Astrocyte (in vitro differentiated cells and primary cell): ENCODE data around the gene ARR3. TPM values are rescaled to one million over a fixed set of nuclear protein-coding genes. Genes with fewer than 3 reads are reported as not detected.
A peak's percentile ranks its signal among the peaks of the same experiment; 100 is the strongest.

Experiments used
- DNase-seq: peaks from one replicate; pipeline ENCODE4 v3.0.0-alpha.2; 2010; ENCODE audit warnings: low read depth
- FAIRE-seq: peaks from 2 replicates; lab custom pipeline; 2011; peaks lifted over from hg19 to GRCh38; lab: Jason Lieb, UNC
- H2AFZ ChIP-seq: 2 replicates; pipeline ENCODE4 v1.6.0; 2012; ENCODE audit warnings: low read depth, low read length, inconsistent platforms
- H3K27ac ChIP-seq: 2 replicates; pipeline ENCODE4 v1.5.1; 2011; ENCODE audit warnings: low read depth, low read length, inconsistent platforms
- H3K27me3 ChIP-seq: 2 replicates; pipeline ENCODE4 v1.6.0; 2011; ENCODE audit warnings: low read length, inconsistent platforms; ENCODE audit not compliant: insufficient read depth
- H3K36me3 ChIP-seq: 2 replicates; pipeline ENCODE4 v1.5.1; 2011; ENCODE audit warnings: low read length, inconsistent platforms; ENCODE audit not compliant: insufficient read depth
- H3K4me1 ChIP-seq: 2 replicates; pipeline ENCODE4 v1.5.1; 2011; ENCODE audit warnings: low read length, inconsistent platforms; ENCODE audit not compliant: insufficient read depth
- H3K4me2 ChIP-seq: 2 replicates; pipeline ENCODE4 v1.6.0; 2012; ENCODE audit warnings: low read length, inconsistent platforms
- H3K4me3 ChIP-seq: 2 replicates; pipeline ENCODE4 v1.5.1; 2011; ENCODE audit warnings: low read depth, mild to moderate bottlenecking, low read length, inconsistent platforms; ENCODE audit not compliant: insufficient read depth
- H3K79me2 ChIP-seq: 2 replicates; pipeline ENCODE4 v1.6.0; 2012; ENCODE audit warnings: mild to moderate bottlenecking, low read length, inconsistent platforms; ENCODE audit not compliant: insufficient read depth
- H3K9ac ChIP-seq: 2 replicates; pipeline ENCODE4 v1.6.0; 2012; ENCODE audit warnings: mild to moderate bottlenecking, low read length, inconsistent platforms
- H3K9me3 ChIP-seq: 2 replicates; pipeline ENCODE4 v1.5.1; 2012; ENCODE audit warnings: low read depth, mild to moderate bottlenecking, low read length, inconsistent platforms; ENCODE audit not compliant: insufficient read depth
- H4K20me1 ChIP-seq: 2 replicates; pipeline ENCODE4 v1.6.0; 2012; ENCODE audit warnings: low read length, inconsistent platforms; ENCODE audit not compliant: insufficient read depth
- H3K27ac Mint-ChIP-seq: one replicate; pipeline ENCODE4 v1.8.0; 2021; ENCODE audit warnings: mild to moderate bottlenecking, mixed read lengths; ENCODE audit not compliant: unreplicated experiment
- H3K27me3 Mint-ChIP-seq: one replicate; pipeline ENCODE4 v1.8.0; 2021; ENCODE audit warnings: low read depth, mixed read lengths; ENCODE audit not compliant: unreplicated experiment
- H3K36me3 Mint-ChIP-seq: one replicate; pipeline ENCODE4 v1.8.0; 2021; ENCODE audit warnings: low read depth, mixed read lengths; ENCODE audit not compliant: unreplicated experiment
- H3K4me1 Mint-ChIP-seq: one replicate; pipeline ENCODE4 v1.8.0; 2021; ENCODE audit warnings: low read depth, mixed read lengths; ENCODE audit not compliant: unreplicated experiment
- H3K4me3 Mint-ChIP-seq: one replicate; pipeline ENCODE4 v1.8.0; 2021; ENCODE audit warnings: mild to moderate bottlenecking, moderate library complexity, mixed read lengths; ENCODE audit not compliant: unreplicated experiment
- H3K9me3 Mint-ChIP-seq: one replicate; pipeline ENCODE4 v1.8.0; 2021; ENCODE audit warnings: mild to moderate bottlenecking, mixed read lengths; ENCODE audit not compliant: unreplicated experiment
- CTCF ChIP-seq: IDR thresholded peaks from 2 replicates; pipeline ENCODE4 v1.5.1; 2011; ENCODE audit warnings: low read depth, mild to moderate bottlenecking, inconsistent platforms, low read length, moderate library complexity; ENCODE audit not compliant: insufficient read depth
- EZH2 ChIP-seq: IDR thresholded peaks from 2 replicates; pipeline ENCODE4 v1.6.1; 2012; ENCODE audit warnings: mild to moderate bottlenecking, low read length, inconsistent platforms; ENCODE audit not compliant: insufficient read depth
- total RNA-seq: library from RNA; stranded (reverse); gene quantifications from 2 replicates; pipeline ENCODE4 v1.2.1, GENCODE V29; 2021

The ARR3 gene
- total RNA-seq, 1 donor from 2014 or later: not detected

- no peak for DNase-seq
- Histone ChIP-seq H3K79me2 (no peaks in the 10 kb centered on the region), H3K4me3 (no peak overlapping the region), H3K27ac (no peak overlapping the region), H2AFZ (no peak overlapping the region), H3K27me3 (no peaks in the 10 kb centered on the region), H3K36me3 (no peaks in the 10 kb centered on the region), H3K4me2 (no peak overlapping the region), H4K20me1 (no peaks in the 10 kb centered on the region), H3K4me1 (no peaks in the 10 kb centered on the region), H3K9ac (no peak overlapping the region), H3K9me3 (no peaks in the 10 kb centered on the region)
- Mint-ChIP-seq H3K4me1 (peaks cover 19% of the 10 kb centered on the region), H3K4me3 (no peak overlapping the region), H3K9me3 (no peaks in the 10 kb centered on the region), H3K27ac (no peak overlapping the region), H3K36me3 (no peaks in the 10 kb centered on the region), H3K27me3 (no peaks in the 10 kb centered on the region)
- TF ChIP-seq EZH2: no peak
- no peak for TF ChIP-seq CTCF
- FAIRE-seq: peak; percentile 63
These were observed 12.7 kb upstream of the ARR3 start for GRCh38 chrX:70255452-70255851.

- no peaks in the 10 kb centered on the region for H3K9me3 ChIP-seq
- FAIRE-seq: peak; percentile 93
- H3K36me3 Mint-ChIP-seq: no peaks in the 10 kb centered on the region
These were observed 10.5 kb upstream of the ARR3 start for GRCh38 chrX:70257423-70258288.

More at GRCh38 chrX:70257423-70258288, 10.5 kb upstream of the ARR3 start:
- Histone ChIP-seq H3K9ac (no peak overlapping the region), H3K27ac (no peak overlapping the region), H3K27me3 (no peaks in the 10 kb centered on the region), H3K36me3 (no peaks in the 10 kb centered on the region), H3K79me2 (no peaks in the 10 kb centered on the region), H3K4me1 (no peaks in the 10 kb centered on the region), H2AFZ (no peak overlapping the region), H4K20me1 (no peaks in the 10 kb centered on the region), H3K4me2 (no peak overlapping the region), H3K4me3 (no peak overlapping the region)
- TF ChIP-seq CTCF: no peak
- no peak for TF ChIP-seq EZH2
- H3K27me3 Mint-ChIP-seq: no peaks in the 10 kb centered on the region
- H3K4me1 Mint-ChIP-seq: peaks cover 19% of the 10 kb centered on the region
- H3K4me3 Mint-ChIP-seq: no peak overlapping the region
- DNase-seq: no peak
- no peak overlapping the region for H3K27ac Mint-ChIP-seq
- no peaks in the 10 kb centered on the region for H3K9me3 Mint-ChIP-seq
